Suprapubic skin (tissue), 4 donors: Measurements from ENCODE around the gene CSNK2A2.

Experiments used
- EP300 ChIP-seq: sonication (generic); formaldehyde crosslinking; IDR thresholded peaks from one replicate; pipeline ENCODE4 v1.6.1; 2017; ENCODE audit warnings: antibody characterized with exemption
- POLR2A ChIP-seq, 2 donors: fragments of 450-650 bp; IDR thresholded peaks; one replicate each; pipeline ENCODE4 v1.6.1; 2017; ENCODE audit warnings: antibody characterized with exemption in 2 of 2, mild to moderate bottlenecking in 2 of 2, moderate library complexity in 2 of 2
- POLR2AphosphoS5 ChIP-seq, 3 donors: sonication (generic); formaldehyde crosslinking; IDR thresholded peaks; one replicate each; pipeline ENCODE4 v1.6.1; 2017; ENCODE audit warnings: antibody characterized with exemption in 3 of 3
- TF ChIP-seq, protein P1 (sequence below), 2 donors: fragments of 200-600 bp in 1 of 2; fragments of 450-650 bp in 1 of 2; sonication (generic) in 1 of 2; IDR thresholded peaks; one replicate each; pipeline ENCODE4 v1.5.1; 2016 to 2019; ENCODE audit warnings: antibody characterized with exemption in 2 of 2, mild to moderate bottlenecking in 1 of 2, moderate library complexity in 1 of 2

DNA sequence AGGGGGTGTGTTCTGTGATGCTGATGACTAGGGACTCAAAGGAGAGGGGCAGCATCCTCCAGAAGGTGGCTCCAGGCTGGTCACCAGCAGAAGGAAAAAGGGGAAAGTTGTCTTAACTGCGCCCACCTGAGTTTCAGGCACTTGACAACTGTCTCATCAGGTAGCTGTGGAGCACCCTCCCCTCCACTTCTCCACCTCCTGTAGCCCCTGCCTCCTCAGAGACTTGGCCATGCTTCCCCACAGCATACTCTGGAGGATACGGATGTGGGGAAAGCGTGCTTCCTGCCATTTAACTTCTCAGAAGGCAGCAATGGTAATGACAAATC lies 86.6 kb downstream of the CSNK2A2 start:
- TF ChIP-seq, protein P1, sequence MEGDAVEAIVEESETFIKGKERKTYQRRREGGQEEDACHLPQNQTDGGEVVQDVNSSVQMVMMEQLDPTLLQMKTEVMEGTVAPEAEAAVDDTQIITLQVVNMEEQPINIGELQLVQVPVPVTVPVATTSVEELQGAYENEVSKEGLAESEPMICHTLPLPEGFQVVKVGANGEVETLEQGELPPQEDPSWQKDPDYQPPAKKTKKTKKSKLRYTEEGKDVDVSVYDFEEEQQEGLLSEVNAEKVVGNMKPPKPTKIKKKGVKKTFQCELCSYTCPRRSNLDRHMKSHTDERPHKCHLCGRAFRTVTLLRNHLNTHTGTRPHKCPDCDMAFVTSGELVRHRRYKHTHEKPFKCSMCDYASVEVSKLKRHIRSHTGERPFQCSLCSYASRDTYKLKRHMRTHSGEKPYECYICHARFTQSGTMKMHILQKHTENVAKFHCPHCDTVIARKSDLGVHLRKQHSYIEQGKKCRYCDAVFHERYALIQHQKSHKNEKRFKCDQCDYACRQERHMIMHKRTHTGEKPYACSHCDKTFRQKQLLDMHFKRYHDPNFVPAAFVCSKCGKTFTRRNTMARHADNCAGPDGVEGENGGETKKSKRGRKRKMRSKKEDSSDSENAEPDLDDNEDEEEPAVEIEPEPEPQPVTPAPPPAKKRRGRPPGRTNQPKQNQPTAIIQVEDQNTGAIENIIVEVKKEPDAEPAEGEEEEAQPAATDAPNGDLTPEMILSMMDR (IDR thresholded peaks at IDR 0.05) = no peak
- TF ChIP-seq EP300 (no peak), POLR2AphosphoS5 (IDR thresholded peaks at IDR 0.05) (no peak), POLR2A (IDR thresholded peaks at IDR 0.05) (no peak)
